Kidney epithelial cell (primary cell): ENCODE results near the gene UBASH3A. TPM values are rescaled to one million over a fixed set of nuclear protein-coding genes. Genes with fewer than 3 reads are reported as not detected.
"Not testable (repeated sequence)": the region's sequence is repeated elsewhere in the genome, so short reads cannot be mapped to it uniquely, and the experiment has no call there.

Experiments
- DNase-seq: peaks from one replicate; pipeline ENCODE4 v3.0.0-alpha.2; 2010; ENCODE audit warnings: low read depth
- H3K27me3 ChIP-seq: 2 replicates; pipeline ENCODE4 v1.6.0; 2011; ENCODE audit warnings: low read length; ENCODE audit not compliant: control insufficient read depth, insufficient read depth
- H3K36me3 ChIP-seq: 2 replicates; pipeline ENCODE4 v1.5.1; 2011; ENCODE audit warnings: low read length; ENCODE audit not compliant: control insufficient read depth, insufficient read depth
- H3K4me3 ChIP-seq: 2 replicates; pipeline ENCODE4 v1.5.1; 2011; ENCODE audit warnings: low read depth, mild to moderate bottlenecking, control low read depth, low read length
- total RNA-seq: library from RNA; depleted of rRNA; stranded (reverse); fragments of >200 nt; gene quantifications from 2 replicates; pipeline ENCODE4 v1.2.3, GENCODE V29; 2015
- TF ChIP-seq, protein P1 (sequence below): IDR thresholded peaks from 2 replicates; pipeline ENCODE4 v1.5.1; 2011; ENCODE audit warnings: mild to moderate bottlenecking, moderate library complexity, low read length, control low read depth, inconsistent platforms; ENCODE audit not compliant: insufficient read depth, poor library complexity, severe bottlenecking

Gene UBASH3A
- total RNA-seq, 1 donor from 2014 or later = not detected

DNA sequence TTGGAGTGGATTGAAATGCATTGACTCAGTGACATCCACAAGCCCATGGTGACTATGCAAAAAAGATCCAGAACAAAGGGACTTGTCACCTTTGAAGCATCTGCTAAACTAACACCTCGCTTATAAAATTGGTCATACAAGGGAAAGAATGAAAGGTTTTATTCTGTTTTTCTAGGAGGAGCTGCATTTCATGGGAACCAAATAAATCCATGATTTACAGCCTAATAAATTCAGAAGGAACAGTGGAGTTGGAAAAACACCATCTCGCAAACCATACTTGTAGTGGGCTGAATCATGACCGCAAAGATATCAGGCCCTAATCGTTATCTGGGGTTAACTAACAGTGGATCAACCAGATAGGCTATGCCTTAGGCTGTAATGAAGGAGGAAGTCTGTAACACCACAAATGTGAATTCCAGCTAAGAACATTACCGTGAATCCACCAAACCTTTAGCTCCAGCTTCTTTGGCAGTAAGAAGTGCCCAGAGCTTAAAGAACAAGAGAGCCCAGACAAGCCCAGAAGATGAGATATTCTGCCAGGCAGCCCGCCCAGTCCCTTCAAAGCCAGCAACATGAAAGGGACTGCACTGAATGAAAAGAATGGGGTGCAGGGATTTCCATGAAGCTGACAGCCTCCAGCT, 64.9 kb downstream of the UBASH3A start:
- Histone ChIP-seq H3K4me3 (no peak overlapping the region), H3K27me3 (no peaks in the 10 kb centered on the region), H3K36me3 (no peaks in the 10 kb centered on the region)
- no peak for DNase-seq
- TF ChIP-seq, protein P1, sequence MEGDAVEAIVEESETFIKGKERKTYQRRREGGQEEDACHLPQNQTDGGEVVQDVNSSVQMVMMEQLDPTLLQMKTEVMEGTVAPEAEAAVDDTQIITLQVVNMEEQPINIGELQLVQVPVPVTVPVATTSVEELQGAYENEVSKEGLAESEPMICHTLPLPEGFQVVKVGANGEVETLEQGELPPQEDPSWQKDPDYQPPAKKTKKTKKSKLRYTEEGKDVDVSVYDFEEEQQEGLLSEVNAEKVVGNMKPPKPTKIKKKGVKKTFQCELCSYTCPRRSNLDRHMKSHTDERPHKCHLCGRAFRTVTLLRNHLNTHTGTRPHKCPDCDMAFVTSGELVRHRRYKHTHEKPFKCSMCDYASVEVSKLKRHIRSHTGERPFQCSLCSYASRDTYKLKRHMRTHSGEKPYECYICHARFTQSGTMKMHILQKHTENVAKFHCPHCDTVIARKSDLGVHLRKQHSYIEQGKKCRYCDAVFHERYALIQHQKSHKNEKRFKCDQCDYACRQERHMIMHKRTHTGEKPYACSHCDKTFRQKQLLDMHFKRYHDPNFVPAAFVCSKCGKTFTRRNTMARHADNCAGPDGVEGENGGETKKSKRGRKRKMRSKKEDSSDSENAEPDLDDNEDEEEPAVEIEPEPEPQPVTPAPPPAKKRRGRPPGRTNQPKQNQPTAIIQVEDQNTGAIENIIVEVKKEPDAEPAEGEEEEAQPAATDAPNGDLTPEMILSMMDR = no peak

DNA sequence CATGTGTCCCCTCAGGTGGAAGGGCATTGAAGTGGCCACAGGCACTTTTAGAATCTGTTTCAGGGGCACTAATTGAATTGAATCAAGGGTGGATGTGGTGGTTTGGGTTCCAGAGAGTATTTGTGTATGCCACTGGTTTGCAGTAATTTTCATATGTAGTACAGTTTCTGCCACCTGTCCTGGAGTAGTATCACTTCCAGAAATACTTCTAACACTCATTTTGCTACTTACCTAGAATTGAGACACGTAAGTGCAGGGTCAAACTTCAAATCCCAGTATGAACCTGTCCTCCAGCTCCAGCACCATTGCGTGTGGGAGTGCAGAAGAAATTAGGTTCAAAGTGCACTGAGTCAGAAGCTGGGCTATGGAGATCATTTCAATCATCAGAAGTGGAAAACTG, 65.6 kb downstream of the UBASH3A start:
- no peak overlapping the region for H3K4me3 ChIP-seq
- DNase-seq = no peak
- TF ChIP-seq, protein P1 = no peak
- H3K27me3 ChIP-seq = no peaks in the 10 kb centered on the region
- no peaks in the 10 kb centered on the region for H3K36me3 ChIP-seq

DNA sequence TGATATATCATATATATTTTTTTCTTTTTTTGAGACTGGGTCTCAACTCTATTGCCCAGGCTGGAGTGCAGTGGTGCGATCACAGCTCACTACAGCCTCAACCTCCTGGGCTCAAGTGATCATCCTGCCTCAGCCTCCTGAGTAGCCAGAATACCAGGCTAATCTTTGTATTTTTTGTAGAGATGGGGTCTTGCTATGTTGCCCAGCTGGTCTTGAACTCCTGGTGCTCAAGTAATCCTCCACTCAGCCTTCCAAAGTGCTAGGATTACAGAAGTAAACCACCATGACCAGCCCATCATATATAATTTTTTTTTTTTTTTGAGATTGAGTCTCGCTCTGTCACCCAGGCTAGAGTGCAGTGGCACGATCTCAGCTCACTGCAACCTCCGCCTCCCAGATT, 66.0 kb downstream of the UBASH3A start:
- not testable (repeated sequence) for H3K36me3 ChIP-seq, H3K4me3 ChIP-seq, H3K27me3 ChIP-seq, DNase-seq

DNA sequence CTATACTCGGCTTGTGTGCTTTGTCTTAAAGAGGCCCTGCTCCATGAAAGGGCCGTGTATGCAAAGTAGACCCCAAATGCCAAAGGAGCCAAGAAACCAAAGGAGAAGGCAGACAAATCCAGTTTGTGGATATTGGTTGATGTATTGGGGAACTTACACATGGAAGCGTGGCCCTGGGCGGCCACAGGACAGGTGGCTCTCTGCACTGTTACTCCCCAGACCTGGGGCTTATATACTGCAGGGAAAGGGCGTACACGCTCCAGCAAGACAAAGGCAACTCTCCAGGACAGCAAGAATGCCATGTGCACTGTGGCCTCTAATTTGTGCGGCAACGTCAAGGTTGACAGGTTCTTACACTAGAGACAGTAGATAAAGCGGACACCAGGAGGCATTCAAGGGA, 67.5 kb downstream of the UBASH3A start:
- Histone ChIP-seq H3K4me3 (no peak overlapping the region), H3K36me3 (no peaks in the 10 kb centered on the region), H3K27me3 (no peaks in the 10 kb centered on the region)
- no peak for DNase-seq
- TF ChIP-seq, protein P1 = no peak

DNA sequence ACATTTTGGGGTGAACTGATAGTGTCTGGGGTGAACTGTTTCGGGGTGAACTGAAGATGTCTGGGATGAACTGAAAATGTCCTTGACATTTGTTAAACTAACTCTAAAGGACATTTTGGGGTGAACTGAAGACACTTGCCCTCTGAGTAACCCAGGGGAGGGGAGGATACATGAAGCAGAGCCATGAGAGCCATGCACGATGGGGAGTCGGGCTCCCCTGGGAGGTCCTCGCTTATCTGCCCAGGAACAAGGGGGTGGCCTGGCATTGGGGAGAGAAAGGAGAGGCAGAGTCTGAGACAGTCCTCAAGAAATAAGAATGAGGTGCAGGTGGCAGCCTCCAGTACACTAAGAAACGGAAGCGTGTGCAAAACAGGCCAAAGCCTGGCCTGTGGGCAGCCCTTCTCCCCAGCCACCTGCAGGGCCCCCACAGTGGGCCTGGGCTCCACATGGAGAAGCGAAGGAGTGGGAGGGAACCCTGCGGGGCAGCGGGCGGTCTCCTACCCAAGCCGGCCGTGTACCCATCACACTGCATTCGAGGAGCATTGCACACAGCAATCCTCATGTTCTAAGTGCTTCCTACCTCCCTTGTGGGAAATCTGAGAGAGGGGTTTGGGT, 68.1 kb downstream of the UBASH3A start:
- H3K36me3 ChIP-seq = no peaks in the 10 kb centered on the region
- no peak overlapping the region for H3K4me3 ChIP-seq
- no peak for DNase-seq
- TF ChIP-seq, protein P1 = no peak
- no peaks in the 10 kb centered on the region for H3K27me3 ChIP-seq

DNA sequence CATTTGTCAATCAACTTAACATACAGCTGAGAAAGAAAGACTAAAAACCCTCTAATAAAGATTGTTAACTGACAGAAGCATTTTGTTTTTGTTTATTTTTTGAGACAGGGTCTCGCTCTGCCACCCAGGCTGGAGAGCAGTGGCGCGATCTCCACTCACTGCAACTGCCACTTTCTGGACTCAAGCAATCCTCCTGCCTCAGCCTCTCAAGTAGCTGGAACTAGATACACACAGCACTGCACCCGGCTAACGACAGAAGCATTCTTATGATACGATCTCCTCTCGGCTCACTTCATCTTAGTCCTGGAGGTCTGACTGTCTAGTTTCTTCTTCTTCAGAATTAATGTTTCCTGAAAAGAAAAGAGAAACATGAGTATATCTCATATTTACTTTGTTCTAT, 68.8 kb downstream of the UBASH3A start:
- TF ChIP-seq, protein P1 = no peak
- H3K27me3 ChIP-seq = no peaks in the 10 kb centered on the region
- H3K36me3 ChIP-seq = no peaks in the 10 kb centered on the region
- H3K4me3 ChIP-seq = no peak overlapping the region
- no peak for DNase-seq
